K562 (cell line): ENCODE results near the gene OR10D3. TPM values are rescaled to one million over a fixed set of nuclear protein-coding genes. Genes with fewer than 3 reads are reported as not detected.

Experiments
- ARID4B ChIP-seq: sonication (generic); formaldehyde crosslinking; IDR thresholded peaks from 2 replicates; pipeline ENCODE4 v1.8.0; 2022; ENCODE audit warnings: mild to moderate bottlenecking, missing genetic modification reagents
- BRD4 ChIP-seq: fragments of 200-600 bp; sonication (generic); IDR thresholded peaks from 2 replicates; pipeline ENCODE4 v1.6.1; 2017; ENCODE audit warnings: inconsistent platforms
- CBX5 ChIP-seq: IDR thresholded peaks from 2 replicates; pipeline ENCODE4 v1.6.1; 2014; ENCODE audit warnings: low read depth, borderline replicate concordance
- CHD7 ChIP-seq: fragments of 200-600 bp; sonication (generic); IDR thresholded peaks from one replicate; pipeline ENCODE4 v1.6.1; 2012; ENCODE audit warnings: mild to moderate bottlenecking, low read depth, low read length, inconsistent platforms
- EWSR1 ChIP-seq: fragments of 450-650 bp; IDR thresholded peaks from 2 replicates; pipeline ENCODE4 v1.6.1; 2018; ENCODE audit warnings: borderline replicate concordance, mild to moderate bottlenecking, low read depth, moderate library complexity; ENCODE audit not compliant: partially characterized antibody
- HDAC3 ChIP-seq: fragments of 450-650 bp; IDR thresholded peaks from 2 replicates; pipeline ENCODE4 v1.6.1; 2018; ENCODE audit warnings: borderline replicate concordance, mild to moderate bottlenecking, moderate library complexity; ENCODE audit not compliant: partially characterized antibody
- SETDB1 ChIP-seq: IDR thresholded peaks from one replicate; pipeline ENCODE4 v1.6.1; 2012; ENCODE audit warnings: low read length, control low read depth, inconsistent platforms
- ZFP1 ChIP-seq: fragments of 450-650 bp; formaldehyde crosslinking; IDR thresholded peaks from 2 replicates; pipeline ENCODE4 v1.4.0; 2020; ENCODE audit warnings: mild to moderate bottlenecking, mixed read lengths
- ZNF398 ChIP-seq: fragments of 250-450 bp; sonication (Bioruptor Pico); IDR thresholded peaks from 2 replicates; pipeline ENCODE4 v1.8.0; 2021; ENCODE audit warnings: moderate library complexity, mild to moderate bottlenecking, inconsistent platforms
- polyA plus RNA-seq, 8 experiments: library from polyadenylated mRNA; depleted of rRNA in 4 of 8; stranded (reverse) in 5 of 8; unstranded in 3 of 8; fragments of >200 nt; fragmentation: Nextera tagmentation in 2 of 8; fragmentation: Illumina TruSeq in 1 of 8; extraction: Ambion mirVana in 2 of 8; extraction: Trizol in 1 of 8; gene quantifications; 2 replicates each; pipeline versions ENCODE4 v1.2.1 to v1.2.3, GENCODE V29; 2011 to 2014; ENCODE audit warnings: inconsistent platforms in 1 of 8, missing spikeins in 1 of 8
- total RNA-seq, 7 experiments: library from RNA; depleted of rRNA in 6 of 7; stranded (reverse); fragments of >200 nt in 6 of 7; fragmentation: Illumina TruSeq in 2 of 7; extraction: Trizol in 2 of 7; gene quantifications; 2 replicates each; pipeline versions ENCODE4 v1.2.1 to v1.2.3, GENCODE V29; 2011 to 2021; ENCODE audit warnings: low replicate concordance in 1 of 7

OR10D3 gene
- total and polyA plus RNA-seq, 9 of the 15 experiments (the other 6 are each of a cell fraction or from before 2014, with no cell fraction given): 0.07 to 2.9 (median 0.80) TPM; not detected in 1

DNA sequence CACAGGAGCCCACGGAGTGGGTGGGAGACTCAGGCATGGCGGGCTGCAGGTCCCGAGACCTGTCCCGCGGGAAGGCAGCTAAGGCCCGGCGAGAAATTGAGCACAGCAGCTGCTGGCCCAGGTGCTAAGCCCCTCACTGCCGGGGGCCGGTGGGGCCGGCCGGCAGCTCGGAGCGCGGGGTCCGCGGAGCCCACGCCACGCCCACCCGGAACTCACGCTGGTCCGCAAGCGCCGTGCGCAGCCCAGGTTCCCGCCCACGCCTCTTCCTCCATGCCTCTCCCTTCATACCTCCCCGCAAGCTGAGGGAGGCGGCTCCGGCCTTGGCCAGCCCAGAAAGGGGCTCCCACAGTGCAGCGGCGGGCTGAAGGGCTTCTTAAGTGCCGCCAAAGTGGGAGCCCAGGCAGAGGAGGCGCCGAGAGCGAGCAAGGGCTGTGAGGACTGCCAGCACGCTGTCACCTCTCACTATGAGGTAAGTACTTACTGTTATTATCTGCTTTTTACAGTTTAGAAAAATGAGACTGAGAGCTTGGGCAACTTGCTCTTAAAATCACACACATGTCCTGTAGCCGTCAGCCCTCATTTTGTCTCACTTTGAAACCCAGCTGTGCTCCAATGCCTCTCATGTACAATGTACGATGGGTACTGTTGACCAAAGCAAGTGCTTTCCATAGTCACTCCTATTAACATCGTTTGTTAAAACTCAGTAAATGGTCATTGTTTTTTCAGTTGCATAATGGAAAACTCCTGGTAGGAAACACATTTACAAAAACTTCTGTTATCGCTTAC is 12.2 kb upstream of the OR10D3 start (continued):
- TF ChIP-seq CHD7 (no peak), ZNF398 (no peak), HDAC3 (no peak), CBX5 (no peak), ARID4B (CRISPR knock-in tag) (no peak; the same call in 1 of the 2 replicates), ZFP1 (no peak), BRD4 (no peak), EWSR1 (no peak), SETDB1 (no peak)
